ENCODE results near the gene B3GALNT2.

- TF ChIP-seq CTCF (conservative IDR thresholded peaks at IDR 0.05; ENCODE audit: low read depth, low read length) (no peak), EZH2 (IDR thresholded peaks at IDR 0.05; ENCODE audit: low read length, unreplicated experiment) (no peak)
These were observed 9.2 kb downstream of the B3GALNT2 start for GRCh38 chr1:235495030-235495429.

Measured in PC-3 (cell line).